Colon (tissue), 2 donors: ENCODE results near the gene SPDYE17.
"Not testable (repeated sequence)": the region's sequence is repeated elsewhere in the genome, so short reads cannot be mapped to it uniquely, and the experiment has no call there.

Experiments
- FAIRE-seq: peaks from 2 replicates; lab custom pipeline; 2012; peaks lifted over from hg19 to GRCh38; lab: Jason Lieb, UNC
- donor health status: control.
- donor health status: control.

Gene SPDYE17, protein sequence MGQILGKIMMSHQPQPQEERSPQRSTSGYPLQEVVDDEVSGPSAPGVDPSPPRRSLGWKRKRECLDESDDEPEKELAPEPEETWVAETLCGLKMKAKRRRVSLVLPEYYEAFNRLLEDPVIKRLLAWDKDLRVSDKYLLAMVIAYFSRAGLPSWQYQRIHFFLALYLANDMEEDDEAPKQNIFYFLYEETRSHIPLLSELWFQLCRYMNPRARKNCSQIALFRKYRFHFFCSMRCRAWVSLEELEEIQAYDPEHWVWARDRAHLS

DNA sequence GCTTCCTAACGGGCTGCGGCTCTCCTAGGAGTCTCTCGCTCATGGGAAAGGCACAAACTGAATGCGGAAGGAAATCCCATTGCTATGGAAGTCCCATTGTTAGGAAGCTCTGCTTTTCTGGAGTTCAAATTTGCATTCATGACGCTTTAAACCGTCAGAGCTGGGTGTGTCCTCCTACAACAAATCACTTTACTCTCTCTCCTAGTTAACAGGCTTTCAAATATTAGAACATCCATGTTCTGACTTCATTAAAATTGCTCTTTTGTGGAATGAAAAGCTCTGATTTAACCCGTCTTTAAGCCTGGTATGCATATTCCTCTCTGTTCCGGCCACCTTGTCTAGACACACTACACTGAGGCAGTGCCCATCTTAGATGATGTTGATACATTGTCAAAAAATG lies at the start of gene SPDYE17:
Gene SPDYE17 (minus strand): TSS at position 101 of the 400 bp plus-strand sequence. CDS start 1,791 bp downstream, outside the sequence.
- not testable (repeated sequence) for FAIRE-seq

DNA sequence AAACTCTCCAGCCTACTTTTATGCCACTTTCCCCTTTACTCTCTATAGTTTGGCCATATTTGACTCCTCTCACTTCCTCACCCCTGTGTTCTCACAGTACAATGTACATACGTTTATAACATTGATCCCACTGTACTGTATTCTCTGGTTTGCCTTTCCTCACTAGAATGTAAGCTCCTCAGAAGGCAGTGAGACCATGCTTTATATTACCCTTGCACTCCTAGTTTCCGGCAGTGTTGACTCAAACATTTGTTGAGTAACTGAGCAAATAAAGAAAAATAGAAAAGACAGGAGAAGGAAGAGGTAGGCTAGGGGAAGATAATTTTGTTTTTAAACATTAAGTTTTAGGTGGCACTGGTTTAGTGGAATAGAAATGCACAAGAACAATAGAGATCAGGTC lies 48.1 kb upstream of the SPDYE17 start:
- not testable (repeated sequence) for FAIRE-seq

DNA sequence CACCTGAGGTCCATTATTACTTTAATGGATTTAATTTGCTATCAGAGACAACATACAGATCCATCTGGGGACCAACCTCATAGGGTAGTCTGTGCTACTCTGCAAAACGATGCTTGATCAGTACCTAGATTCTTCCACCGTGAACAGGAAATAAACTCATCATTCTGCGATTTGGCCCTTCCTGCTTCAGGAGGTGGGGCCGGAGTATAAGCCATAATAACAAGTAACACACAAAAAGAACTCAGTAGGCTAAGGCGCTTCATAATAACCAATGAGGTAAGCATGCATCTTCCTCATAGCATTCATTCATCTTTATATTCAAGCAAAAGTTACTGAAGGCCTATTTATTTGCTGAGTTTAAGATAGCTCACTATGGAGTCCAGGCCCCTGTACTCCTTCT lies 47.5 kb upstream of the SPDYE17 start:
- FAIRE-seq = not testable (repeated sequence)

DNA sequence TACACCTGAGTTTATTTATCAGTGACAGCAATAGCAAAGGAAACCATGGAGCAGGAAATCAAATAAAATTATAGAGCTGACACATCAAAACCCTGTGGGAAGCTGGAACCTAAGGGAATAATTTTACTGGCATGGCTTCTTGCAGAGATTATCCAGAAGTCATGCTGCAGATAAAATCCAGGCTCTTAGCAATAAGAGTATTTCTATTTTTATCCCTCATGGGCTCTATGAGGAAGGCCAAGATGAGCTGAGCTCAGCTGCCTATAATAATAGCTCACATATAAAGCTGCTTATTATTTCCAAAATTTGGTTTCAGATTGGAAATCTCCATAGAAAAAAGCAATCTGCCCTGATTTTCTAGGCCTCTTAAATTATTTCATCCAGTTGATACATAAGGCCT lies 47.0 kb upstream of the SPDYE17 start:
- not testable (repeated sequence) for FAIRE-seq

DNA sequence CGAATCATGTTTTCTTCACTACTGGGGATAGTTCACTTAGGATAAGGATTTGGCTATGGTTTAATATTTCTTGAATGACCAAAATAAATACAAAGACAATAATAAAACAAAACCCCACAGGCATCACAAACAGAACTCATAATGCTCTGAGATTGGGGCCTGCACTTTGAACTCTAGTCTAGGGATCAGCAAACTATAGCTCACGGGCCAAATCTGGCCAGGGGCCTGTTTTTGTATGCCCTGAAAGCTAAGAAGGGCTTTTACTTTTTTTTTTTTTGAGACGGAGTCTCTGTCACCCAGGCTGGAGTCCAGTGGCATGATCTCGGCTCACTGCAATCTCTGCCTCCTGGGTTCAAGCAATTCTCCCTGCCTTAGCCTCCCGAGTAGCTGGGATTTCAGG lies 44.9 kb upstream of the SPDYE17 start:
- not testable (repeated sequence) for FAIRE-seq

DNA sequence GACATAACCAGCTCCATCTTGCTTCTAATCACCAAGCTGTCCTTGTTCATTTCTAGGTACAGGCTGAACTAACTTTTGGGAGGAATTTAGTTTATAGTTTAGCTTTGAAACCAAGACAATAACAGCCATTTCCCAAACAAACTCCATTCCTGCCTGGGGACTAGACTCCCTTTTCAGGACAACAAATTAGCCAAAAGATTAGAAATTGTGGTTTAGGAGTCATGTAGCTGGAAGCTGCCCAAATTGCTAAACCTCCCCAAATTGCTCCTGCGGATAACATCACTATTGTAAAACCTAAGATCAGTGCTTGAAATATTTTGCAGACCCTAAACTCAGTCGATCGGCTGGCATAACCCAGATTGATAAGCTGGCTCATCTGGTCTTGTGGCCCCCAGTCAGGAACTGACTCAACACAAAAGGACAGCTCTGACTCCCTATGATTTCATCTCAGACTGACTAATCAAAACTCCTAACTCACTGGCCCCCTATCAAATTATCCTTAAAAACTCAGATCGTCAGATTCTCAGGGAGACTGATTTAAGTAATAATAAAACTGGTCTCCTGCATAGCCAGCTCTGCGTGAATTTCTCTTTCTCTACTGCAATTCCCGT lies 42.7 kb upstream of the SPDYE17 start:
- not testable (repeated sequence) for FAIRE-seq

DNA sequence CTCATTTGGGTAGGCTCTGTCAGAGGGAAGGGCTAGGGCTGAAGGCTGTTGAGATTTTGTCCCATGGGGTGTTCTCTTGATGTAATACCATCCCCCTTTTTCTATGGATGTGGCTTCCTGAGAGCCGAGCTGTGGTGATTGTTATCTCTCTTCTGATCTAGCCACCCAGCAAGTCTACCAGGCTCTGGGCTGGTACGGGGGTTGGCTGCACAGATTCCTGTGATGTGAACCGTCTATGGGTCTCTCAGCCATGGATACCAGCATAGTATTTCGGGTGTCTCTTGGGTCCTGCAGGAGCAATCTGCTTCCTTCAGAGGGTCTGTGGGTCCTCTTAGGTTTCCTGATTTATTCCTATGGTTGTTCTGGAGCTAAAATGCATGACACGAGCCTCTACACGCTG lies 38.9 kb upstream of the SPDYE17 start:
- FAIRE-seq = not testable (repeated sequence)

DNA sequence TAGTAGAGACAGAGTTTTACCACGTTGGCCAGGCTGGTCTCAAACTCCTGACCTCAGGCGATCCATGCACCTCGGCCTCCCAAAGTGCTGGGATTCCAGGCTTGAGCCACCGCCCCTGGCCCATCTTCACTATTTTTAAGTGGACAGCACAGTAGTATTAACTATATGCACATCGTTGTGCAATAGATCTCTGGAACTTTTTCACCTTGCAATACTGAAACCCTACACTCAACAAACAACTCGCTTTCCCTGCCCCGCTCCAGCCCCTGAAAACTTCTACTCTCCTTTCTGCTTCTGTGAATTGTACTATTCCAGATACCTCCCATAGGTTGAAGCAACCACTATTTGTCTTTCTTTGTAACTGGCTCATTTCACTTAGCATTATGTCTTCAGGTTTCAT lies 33.7 kb upstream of the SPDYE17 start:
- FAIRE-seq = not testable (repeated sequence)

DNA sequence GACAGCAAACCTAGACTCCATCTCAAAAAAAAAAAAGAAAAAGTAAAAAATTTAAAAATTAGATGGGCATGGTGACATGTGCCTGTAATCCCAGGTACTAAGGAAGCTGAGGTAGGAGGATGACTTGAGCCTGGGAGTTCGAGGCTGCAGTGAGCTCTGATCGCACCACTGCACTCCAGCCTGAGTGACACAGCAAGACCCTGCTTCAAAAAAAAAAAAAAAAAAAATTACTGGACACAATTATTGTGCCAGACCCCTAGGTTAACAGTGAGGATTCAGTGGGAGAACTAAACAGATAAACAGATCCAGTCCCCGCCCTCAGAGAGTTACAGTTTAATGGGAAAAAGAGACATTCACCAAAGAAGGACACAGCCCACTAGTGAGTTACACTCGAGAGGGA lies 31.6 kb upstream of the SPDYE17 start:
- FAIRE-seq = not testable (repeated sequence)

DNA sequence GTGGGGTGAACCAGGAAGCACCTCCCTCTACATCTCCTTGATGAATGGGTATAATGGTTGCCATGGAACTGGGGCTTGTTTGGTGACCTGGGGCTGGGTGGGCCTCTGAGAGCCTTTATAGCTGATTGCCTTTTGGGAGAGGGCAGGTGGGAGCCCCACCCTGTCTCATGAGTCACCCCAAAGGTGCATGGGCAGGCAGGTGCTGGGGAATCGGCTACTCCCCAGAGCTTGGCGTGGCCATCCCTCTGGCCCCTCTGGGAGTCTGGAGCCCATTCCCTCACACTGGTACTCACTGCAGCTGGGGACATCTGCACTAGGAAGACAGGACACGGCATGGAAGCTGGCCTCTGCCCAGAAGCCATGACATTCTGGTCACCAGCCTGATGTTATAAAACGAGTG lies 30.4 kb upstream of the SPDYE17 start, which contains the start of gene SPDYE18:
Gene SPDYE18 (minus strand): TSS at position 2 of the 400 bp plus-strand sequence. CDS start 2,046 bp downstream, outside the sequence.
- not testable (repeated sequence) for FAIRE-seq

DNA sequence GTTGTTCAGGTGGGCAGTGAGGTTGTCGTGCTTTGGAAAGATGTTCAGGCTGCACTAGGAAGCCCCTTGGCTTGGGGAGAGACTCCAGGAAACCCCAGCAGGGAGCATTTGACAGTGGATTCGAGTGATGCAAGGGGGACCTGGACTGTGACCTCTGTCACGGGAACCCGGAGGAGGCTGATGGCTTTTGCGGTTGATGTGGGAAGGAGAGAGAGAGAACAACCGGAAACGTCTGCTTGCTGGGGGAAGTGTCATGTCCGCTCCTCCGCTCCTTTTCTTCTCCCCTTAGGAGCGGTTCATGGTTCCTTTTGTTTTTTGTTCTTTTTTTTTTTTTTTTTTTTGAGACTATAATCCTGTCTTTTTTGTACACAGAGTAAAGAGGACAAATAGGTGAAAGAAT lies 5.8 kb downstream of the SPDYE17 start:
- not testable (repeated sequence) for FAIRE-seq

DNA sequence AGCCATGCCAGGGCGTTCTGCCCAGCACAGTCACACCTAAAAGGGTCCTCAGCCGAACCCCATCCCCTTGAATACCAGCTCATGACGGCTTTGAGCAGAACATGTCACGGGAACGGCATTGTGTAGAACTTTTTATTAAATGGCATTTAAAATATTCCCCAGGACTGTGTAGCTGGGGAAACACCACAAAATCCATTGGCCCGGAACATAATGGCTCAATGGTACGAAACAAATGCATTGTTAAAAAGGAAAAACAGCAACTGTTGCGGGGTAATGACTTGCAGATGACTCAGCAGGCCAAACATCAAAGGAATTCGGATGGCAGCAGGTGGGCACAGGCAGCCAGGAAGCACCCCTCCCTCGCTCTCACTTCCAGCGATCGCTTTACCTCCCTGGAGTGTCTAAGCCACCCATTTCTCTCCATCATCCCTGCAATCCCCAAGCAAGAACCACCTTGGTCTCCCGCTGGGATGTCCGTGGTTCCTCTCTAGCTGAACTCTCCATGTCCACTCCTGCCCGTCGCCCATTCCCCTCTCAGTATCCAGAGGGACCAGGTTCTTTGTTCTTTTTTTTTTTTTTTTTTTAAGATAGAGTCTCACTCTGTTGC lies 22.0 kb downstream of the SPDYE17 start:
- FAIRE-seq = not testable (repeated sequence)

DNA sequence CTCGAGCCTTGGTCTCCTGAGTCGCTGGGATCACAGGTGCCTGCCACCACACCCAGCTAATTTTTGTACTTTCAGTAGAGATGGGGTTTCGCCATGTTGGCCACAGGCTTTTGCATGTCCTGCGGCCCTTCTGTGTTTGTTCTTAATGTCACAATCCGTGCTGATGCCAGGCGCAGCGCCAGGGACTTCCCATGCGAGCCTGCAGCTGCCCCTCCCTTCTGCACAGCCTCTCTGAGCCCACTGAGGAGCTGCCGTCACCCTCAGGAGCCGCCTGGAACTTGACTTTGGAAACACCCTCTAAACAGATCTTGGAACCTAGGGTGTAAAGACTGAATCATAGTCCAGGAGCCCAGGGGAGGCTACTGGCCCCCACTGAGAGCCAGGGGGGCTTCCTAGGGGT lies 24.2 kb downstream of the SPDYE17 start:
- not testable (repeated sequence) for FAIRE-seq

DNA sequence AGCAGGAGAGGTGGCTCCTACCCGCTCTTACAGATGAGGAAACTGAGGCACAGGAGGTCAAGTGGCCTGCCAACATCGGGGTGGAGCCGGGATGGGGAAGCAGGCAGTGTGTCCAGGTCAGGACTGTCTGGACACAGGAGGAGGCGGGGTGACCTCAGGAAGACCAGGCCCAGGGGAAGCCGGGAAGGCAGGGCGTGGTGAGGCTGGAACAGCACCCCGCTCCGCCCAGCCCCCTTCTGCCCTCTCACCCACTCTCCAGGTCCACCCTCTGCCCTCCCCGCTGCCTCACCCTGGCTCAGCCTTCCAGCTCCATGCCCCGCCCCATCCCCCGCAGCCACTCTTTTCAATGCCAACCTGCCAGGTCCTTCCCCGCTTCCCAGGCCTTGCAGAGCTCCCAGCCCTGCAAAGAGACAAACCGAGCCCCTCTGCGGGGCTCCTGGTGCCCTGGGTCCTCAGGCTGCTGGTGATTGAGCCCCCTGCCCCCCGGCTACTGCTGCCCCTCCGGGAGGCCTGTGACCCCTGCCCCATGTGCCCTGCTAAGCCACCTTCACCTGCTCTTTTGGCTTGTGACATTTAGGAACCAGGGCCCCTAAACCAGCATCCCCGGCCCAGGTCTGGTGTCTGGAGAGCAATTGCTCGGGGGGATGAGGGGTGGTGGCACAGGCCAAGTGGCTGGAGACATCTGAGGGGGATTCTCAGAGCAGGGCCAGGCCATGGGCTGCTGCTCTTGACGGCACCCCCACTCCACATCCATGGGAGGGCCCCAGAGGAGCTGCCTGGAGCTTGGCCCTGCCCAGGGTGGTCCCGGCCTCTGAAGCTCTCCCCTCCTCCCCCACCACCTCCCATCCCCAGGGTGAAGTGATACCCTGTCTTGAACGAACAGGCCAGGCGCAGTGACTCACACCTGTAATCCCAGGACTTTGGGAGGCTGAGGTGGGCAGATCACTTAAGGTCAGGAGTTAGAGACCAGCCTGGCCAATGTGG lies 25.7 kb downstream of the SPDYE17 start:
- FAIRE-seq = not testable (repeated sequence)

DNA sequence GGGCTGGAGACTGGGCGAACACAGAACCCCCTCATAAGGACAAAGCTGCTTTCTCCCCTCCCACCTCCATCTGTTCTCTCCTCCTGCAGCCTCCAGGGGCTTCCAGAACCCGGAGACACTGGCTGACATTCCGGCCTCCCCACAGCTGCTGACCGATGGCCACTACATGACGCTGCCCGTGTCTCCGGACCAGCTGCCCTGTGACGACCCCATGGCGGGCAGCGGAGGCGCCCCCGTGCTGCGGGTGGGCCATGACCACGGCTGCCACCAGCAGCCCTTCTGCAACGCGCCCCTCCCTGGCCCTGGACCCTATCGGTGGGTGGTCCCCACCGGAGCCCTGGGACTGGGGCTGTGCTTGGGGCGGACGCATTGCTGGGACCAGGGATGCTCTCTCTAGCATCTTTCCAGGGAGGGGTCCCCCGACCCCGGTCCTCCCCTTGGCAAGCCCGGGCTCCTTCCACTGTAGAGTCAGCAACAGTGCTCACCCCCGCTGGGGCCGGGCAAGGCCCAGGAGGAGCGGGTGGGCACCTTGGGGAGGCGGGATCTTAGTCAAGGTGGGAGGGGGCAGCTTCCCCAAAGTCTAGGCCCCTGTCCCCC lies 26.6 kb downstream of the SPDYE17 start:
- FAIRE-seq = not testable (repeated sequence)

DNA sequence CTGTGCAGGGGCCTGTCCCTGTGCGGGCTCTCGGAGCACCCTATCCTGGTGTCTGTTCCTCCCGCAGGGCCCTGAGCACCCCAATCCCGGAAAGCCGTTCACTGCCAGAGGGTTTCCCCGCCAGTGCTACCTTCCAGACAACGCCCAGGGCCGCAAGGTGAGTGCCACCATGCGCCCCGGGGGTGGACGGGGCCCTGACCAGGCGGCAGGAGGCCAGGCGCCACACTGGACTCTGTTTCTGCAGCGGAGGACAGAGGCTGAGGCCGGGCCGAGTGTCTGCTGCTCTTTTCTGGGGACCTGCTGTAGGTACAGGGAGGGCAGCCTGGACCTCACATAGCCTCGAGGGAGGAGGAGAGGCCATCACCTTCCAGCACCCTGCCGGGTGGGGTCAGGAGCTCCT lies 28.0 kb downstream of the SPDYE17 start:
- FAIRE-seq = not testable (repeated sequence)

DNA sequence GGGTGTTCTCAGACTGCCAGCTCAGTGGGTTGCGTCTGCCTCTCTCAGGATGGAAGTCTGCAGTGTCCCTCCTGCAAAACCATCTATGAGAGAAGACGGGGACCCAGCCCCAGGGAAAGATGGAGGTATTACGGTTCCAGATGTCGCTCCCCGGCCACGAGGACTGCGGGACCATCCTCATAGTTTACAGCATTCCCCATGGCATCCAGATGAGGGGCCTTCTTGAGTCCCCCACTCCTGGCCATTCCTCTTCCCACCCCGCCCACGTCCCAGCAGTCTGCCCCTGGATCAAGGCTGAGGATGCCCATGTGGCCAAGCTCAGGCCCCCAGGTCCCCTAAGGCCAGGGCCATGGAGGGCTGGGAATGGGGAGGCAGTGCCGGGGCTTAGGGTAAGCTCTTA lies 28.9 kb downstream of the SPDYE17 start:
- FAIRE-seq = not testable (repeated sequence)

DNA sequence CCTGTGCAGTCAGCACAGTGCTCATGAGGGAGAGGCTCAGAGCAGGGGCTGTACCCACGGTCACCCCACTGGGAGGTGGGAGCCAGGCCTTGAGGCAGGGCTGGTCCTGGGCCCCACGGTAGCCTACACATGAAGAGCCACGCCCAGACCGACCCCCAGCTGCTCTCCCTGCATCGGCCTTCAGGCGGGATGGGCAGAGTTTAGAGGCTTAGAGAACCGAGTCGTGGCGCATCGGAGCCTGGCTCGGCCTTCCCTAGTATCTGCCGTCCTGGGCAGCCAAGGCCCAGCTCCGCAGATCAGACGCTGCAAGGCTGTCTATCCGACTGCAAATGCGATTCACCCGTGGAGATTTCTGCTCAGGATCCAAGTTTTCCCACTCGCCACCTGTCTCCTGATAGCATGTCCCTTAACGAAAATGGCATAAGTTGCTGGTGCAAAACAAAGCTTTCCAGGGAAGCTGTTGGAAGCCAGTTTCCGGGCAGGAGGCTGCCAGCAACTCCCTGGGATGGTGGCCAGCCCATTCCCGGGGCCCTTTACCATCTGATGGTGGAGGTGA lies 29.4 kb downstream of the SPDYE17 start:
- not testable (repeated sequence) for FAIRE-seq

DNA sequence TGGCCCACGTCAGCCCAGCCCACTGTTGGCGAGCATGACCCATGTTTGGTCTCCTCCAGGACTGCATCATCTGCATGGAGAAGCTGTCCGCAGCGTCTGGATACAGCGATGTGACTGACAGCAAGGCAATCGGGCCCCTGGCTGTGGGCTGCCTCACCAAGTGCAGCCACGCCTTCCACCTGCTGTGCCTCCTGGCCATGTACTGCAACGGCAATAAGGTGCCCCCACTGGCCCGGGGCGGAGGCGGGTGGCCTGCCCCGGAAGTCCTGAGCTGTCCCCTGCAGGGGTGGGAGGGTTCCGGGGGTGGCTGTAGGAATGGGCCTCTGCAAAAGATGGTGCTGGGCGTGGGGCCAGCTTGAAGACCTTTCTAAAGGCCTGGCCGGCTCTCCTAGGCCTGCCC lies 30.1 kb downstream of the SPDYE17 start:
- FAIRE-seq = not testable (repeated sequence)

DNA sequence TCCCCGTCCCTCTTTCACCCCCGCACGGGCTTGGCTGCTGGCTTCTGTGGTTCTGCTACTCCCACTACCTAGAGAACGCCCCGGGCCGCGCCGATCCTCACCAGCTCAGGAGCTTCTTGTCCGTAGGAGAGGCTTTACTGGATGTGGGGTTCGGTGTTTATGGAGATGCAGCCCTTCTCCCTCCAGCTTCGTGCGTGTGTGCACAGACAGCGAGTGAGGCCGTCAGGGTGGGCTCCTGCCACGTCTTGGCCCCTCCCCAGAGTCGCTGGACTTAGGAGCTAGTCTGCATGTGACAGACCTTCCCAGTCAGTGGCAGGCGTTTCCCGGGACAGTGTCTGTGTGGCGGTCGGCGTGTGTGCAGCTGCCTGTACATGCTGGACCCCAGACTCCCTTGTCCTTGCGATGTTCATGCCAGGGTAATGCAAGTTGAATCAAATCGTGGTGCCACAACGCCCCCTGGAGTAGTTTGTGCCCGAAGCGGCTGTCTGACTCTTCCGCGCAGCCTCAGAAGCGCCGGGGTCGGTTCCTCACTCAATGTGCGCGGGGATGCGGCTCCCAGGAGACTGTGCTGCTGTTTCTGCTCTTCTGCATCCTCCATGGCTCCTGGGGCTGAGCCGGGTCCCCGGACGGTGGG lies 32.6 kb downstream of the SPDYE17 start:
- not testable (repeated sequence) for FAIRE-seq
